ENCODE results near the gene CCDC174.

CCDC174 gene

DNA sequence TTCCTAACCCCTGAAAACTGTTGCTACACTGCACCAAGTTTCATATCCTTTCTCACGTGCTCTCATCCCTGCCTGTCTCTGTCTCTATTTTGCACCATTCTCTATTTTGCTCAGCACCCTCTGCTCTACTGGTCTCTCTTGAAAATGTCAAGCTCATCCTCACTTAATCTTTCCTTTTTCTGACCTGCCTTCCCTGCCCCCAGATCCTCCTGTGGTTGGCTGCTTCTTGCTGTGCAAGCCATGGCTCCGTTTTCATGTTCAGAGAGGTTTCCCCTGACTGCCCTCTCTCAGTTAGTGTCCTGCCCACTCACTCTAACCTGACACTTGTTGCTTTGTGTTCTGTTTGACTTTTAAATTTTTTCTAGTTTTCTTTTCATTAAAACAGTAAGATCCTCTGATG, 6.0 kb downstream of the CCDC174 start:
- Histone ChIP-seq H3K27me3 (ENCODE audit: insufficient read depth, low read length) (no peaks in the 10 kb centered on the region), H3K79me2 (ENCODE audit: control insufficient read depth, insufficient read depth, low read length, unreplicated experiment) (peaks cover 18% of the 10 kb centered on the region), H3K4me3 (ENCODE audit: low read depth, low read length) (no peak overlapping the region), H3K36me3 (ENCODE audit: insufficient read depth, low read length) (peaks cover 22% of the 10 kb centered on the region), H3K4me1 (ENCODE audit: control insufficient read depth, insufficient read depth, low read length, unreplicated experiment) (peaks cover 16% of the 10 kb centered on the region), H3K27ac (ENCODE audit: low read depth, low read length) (no peak overlapping the region), H2AFZ (ENCODE audit: low read length, unreplicated experiment) (no peak overlapping the region)

DNA sequence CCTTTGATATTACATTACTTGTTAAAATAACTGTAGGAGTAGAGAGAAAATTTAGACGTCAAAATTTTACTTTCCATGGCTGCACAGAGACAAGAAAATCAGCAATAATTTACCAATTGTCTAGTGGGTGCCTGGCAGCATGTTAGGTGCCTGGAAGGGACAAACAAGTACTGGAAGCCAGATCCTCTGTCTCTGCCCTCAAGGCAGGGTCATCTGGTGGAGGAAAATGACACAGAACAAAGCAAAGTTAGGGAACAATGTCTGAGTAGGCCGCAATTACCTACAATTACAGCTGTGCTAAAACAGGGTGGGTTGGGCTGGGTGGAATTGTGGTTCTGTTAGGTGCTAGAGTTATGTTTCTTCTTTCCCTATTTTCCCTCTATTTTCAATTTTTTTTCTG, 7.4 kb downstream of the CCDC174 start:
- Histone ChIP-seq H3K4me1 (ENCODE audit: control insufficient read depth, insufficient read depth, low read length, unreplicated experiment) (peaks cover 2% of the 10 kb centered on the region), H3K27ac (ENCODE audit: low read depth, low read length) (no peak overlapping the region), H3K36me3 (ENCODE audit: insufficient read depth, low read length) (peaks cover 27% of the 10 kb centered on the region), H2AFZ (ENCODE audit: low read length, unreplicated experiment) (no peak overlapping the region), H3K27me3 (ENCODE audit: insufficient read depth, low read length) (no peaks in the 10 kb centered on the region), H3K4me3 (ENCODE audit: low read depth, low read length) (no peak overlapping the region), H3K79me2 (ENCODE audit: control insufficient read depth, insufficient read depth, low read length, unreplicated experiment) (peaks cover 5% of the 10 kb centered on the region)

DNA sequence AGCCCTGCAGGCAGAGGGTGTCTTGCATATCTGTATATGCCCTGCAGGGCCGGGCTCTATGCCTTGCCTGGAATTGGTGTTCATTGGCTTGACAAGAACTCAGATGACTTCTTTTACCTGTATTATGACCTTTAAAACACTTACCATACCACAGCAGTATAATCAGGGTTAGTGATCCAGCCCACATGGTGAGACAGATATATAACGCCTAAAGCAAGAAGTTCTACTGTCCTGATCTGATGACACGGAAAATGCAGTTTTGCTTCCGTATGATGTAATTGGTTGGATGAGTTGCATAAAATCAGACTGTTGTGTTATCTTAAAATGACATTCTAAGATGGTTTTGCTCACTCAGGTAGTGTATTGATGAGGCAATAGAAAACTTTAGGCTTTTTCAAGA, 9.4 kb downstream of the CCDC174 start:
- Histone ChIP-seq H3K4me3 (ENCODE audit: low read depth, low read length) (no peak overlapping the region), H3K27me3 (ENCODE audit: insufficient read depth, low read length) (no peaks in the 10 kb centered on the region), H3K27ac (ENCODE audit: low read depth, low read length) (no peak overlapping the region), H2AFZ (ENCODE audit: low read length, unreplicated experiment) (no peak overlapping the region), H3K79me2 (ENCODE audit: control insufficient read depth, insufficient read depth, low read length, unreplicated experiment) (no peaks in the 10 kb centered on the region), H3K4me1 (ENCODE audit: control insufficient read depth, insufficient read depth, low read length, unreplicated experiment) (no peaks in the 10 kb centered on the region), H3K36me3 (ENCODE audit: insufficient read depth, low read length) (peaks cover 33% of the 10 kb centered on the region)

DNA sequence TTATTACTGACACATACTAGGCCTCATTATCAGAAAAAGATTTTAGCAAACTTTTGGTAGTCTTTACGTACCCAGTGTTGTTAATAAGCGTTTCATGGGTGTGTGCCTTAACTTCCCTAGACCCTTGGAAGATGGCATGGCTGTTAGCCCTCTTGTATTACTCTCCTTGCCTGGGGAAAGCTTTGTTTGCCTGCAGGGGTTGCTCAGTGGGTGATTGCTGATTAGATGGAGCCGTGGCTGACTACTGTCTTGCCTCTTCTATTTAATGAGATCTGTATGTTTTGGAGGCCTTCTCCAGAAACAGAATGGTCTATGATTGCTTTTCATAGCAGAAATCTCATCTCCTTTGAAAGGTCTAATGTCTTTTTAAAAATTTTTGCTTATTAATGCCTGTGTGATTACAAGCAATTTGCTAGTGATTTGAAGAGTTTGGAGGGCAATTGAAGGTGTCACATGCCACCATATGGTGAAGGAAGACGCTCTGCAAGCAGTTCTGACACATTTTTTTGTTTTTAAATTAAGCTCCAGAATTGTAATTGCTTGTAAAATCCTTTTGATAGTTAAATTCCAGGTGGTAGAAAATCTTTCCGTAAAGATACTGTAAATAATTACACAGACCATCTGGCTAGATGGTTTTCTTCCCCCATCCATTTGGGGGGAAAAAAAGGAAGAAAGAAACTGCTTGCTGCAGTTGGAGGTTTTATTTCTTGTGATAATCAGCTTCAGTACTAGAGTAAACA, 12.0 kb downstream of the CCDC174 start:
- H3K27ac ChIP-seq (ENCODE audit: low read depth, low read length) = no peak overlapping the region
- no peak overlapping the region for H2AFZ ChIP-seq (ENCODE audit: low read length, unreplicated experiment)
- H3K4me3 ChIP-seq (ENCODE audit: low read depth, low read length) = no peak overlapping the region
- no peaks in the 10 kb centered on the region for H3K79me2 ChIP-seq (ENCODE audit: control insufficient read depth, insufficient read depth, low read length, unreplicated experiment)
- H3K36me3 ChIP-seq (ENCODE audit: insufficient read depth, low read length) = peaks cover 30% of the 10 kb centered on the region
- H3K4me1 ChIP-seq (ENCODE audit: control insufficient read depth, insufficient read depth, low read length, unreplicated experiment) = no peaks in the 10 kb centered on the region
- no peaks in the 10 kb centered on the region for H3K27me3 ChIP-seq (ENCODE audit: insufficient read depth, low read length)

DNA sequence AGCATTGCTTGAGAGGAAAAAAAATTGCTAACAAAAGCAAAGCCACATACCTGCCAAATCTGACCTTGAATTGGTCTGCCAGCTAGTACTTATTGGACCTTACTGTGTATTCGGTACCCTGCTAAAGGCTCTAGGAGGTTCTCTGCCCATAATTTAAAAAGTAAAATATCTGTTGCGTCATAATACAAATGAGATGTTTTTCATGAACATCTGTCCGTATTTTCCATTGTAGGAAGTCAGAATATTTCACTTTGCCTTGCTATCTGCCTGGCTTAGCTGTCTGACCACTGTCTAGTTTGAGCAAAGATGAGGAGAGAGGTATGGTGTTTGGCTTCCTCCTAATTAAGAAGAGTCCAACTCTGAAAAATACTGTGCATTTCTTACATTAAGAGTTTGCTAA, 12.6 kb downstream of the CCDC174 start:
- no peak overlapping the region for H3K27ac ChIP-seq (ENCODE audit: low read depth, low read length)
- no peaks in the 10 kb centered on the region for H3K79me2 ChIP-seq (ENCODE audit: control insufficient read depth, insufficient read depth, low read length, unreplicated experiment)
- no peaks in the 10 kb centered on the region for H3K4me1 ChIP-seq (ENCODE audit: control insufficient read depth, insufficient read depth, low read length, unreplicated experiment)
- H3K36me3 ChIP-seq (ENCODE audit: insufficient read depth, low read length) = peaks cover 30% of the 10 kb centered on the region
- H3K4me3 ChIP-seq (ENCODE audit: low read depth, low read length) = no peak overlapping the region
- H3K27me3 ChIP-seq (ENCODE audit: insufficient read depth, low read length) = no peaks in the 10 kb centered on the region
- H2AFZ ChIP-seq (ENCODE audit: low read length, unreplicated experiment) = no peak overlapping the region

DNA sequence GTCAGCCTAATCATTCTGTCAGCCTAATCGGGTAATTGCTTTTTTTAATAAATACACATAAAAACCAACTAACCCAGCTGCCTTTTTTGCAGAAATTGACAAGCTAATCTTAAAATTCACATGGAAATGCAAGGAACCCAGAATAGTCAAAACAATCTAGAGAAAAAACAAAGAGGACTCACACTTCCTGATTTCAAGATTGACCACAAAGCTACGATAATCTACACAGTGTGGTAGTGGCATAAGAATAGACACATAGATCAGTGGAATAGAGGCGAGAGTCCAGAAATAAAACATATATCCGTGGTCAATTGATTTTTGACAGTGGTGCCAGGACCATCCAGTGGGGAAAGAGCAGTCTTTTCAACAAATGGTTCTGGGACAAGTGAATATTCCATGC, 21.0 kb downstream of the CCDC174 start:
- Histone ChIP-seq H3K4me3 (ENCODE audit: low read depth, low read length) (no peak overlapping the region), H2AFZ (ENCODE audit: low read length, unreplicated experiment) (no peak overlapping the region), H3K36me3 (ENCODE audit: insufficient read depth, low read length) (peaks cover 23% of the 10 kb centered on the region), H3K79me2 (ENCODE audit: control insufficient read depth, insufficient read depth, low read length, unreplicated experiment) (no peaks in the 10 kb centered on the region), H3K27me3 (ENCODE audit: insufficient read depth, low read length) (no peaks in the 10 kb centered on the region), H3K4me1 (ENCODE audit: control insufficient read depth, insufficient read depth, low read length, unreplicated experiment) (no peaks in the 10 kb centered on the region), H3K27ac (ENCODE audit: low read depth, low read length) (no peak overlapping the region)

DNA sequence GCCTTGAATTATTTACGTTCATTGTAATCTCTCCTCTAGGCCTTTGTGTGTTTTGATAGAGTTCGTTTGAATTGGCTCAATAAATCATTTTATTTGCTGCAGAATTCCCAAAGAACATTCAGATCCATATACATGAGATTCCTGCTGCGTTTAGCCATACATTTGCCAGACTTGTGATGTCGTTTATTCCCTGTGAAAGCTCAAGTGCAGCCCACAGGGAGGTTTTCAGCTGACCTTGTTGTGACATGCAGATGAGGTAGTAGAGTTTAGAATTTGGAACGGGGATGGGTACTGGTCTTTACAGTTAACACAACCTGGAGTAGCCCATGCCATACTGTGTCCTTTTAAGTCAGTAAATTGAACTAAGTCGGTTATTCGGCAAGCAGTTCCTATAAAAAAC, 23.3 kb downstream of the CCDC174 start, which contains the start of gene C3orf20:
Gene C3orf20 (plus strand): TSS at position 301 of the 400 bp plus-strand sequence. CDS start 7,573 bp downstream, outside the sequence.
- Histone ChIP-seq H2AFZ (ENCODE audit: low read length, unreplicated experiment) (no peak within 1 kb of the TSS), H3K27ac (ENCODE audit: low read depth, low read length) (no peak within 1 kb of the TSS), H3K36me3 (ENCODE audit: insufficient read depth, low read length) (peaks cover 16% of the 10 kb centered on the region), H3K4me1 (ENCODE audit: control insufficient read depth, insufficient read depth, low read length, unreplicated experiment) (no peaks in the 10 kb centered on the region), H3K4me3 (ENCODE audit: low read depth, low read length) (no peak within 1 kb of the TSS), H3K79me2 (ENCODE audit: control insufficient read depth, insufficient read depth, low read length, unreplicated experiment) (no peaks in the 10 kb centered on the region), H3K27me3 (ENCODE audit: insufficient read depth, low read length) (no peaks in the 10 kb centered on the region)

DNA sequence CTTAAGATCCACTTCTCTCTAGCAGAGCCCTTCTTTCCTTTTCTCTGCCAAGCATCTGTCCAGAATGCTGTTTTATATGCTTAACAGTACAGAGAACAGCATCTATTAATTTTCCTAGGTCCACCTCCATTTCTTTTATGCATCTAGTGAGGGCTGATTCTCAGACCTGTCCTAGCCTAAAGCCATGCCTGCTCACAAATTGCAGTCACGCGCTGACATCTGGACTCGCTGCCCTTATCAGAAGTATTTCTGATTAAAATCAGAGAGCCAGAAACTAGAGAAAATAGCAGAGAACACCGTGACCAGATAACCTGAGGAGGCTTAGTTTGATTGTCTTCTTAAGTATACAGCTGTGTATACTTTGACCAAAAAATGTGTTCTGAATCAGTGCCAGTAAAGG, 25.3 kb downstream of the CCDC174 start:
- no peaks in the 10 kb centered on the region for H3K4me1 ChIP-seq (ENCODE audit: control insufficient read depth, insufficient read depth, low read length, unreplicated experiment)
- no peaks in the 10 kb centered on the region for H3K79me2 ChIP-seq (ENCODE audit: control insufficient read depth, insufficient read depth, low read length, unreplicated experiment)

DNA sequence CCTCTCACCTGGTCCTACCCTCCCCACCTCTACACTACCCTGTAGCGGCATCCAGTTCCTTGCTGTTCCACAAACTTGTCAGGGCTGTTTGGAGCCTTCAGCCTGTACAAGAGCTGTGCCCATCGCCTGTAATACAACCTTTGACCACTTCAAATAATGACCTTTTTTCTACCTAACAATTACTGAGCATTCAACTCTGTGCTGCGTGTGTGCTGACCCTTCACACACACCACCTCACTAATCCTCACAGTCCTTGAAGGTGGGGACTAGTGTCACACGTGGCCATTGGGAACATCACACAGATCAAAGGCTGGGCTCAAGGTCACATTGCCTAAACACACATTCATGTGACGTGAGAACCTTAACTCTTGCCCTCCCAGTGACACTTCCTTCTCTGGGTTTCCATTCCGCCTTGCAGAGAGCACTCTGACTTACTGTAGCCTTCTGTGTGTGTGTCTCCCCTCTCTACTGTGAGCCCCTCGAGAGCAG, 26.5 kb downstream of the CCDC174 start:
- H2AFZ ChIP-seq (ENCODE audit: low read length, unreplicated experiment) = no peak overlapping the region
- H3K4me1 ChIP-seq (ENCODE audit: control insufficient read depth, insufficient read depth, low read length, unreplicated experiment) = no peaks in the 10 kb centered on the region
- H3K4me3 ChIP-seq (ENCODE audit: low read depth, low read length) = no peak overlapping the region
- H3K27ac ChIP-seq (ENCODE audit: low read depth, low read length) = no peak overlapping the region
- no peaks in the 10 kb centered on the region for H3K27me3 ChIP-seq (ENCODE audit: insufficient read depth, low read length)
- H3K36me3 ChIP-seq (ENCODE audit: insufficient read depth, low read length) = peaks cover 5% of the 10 kb centered on the region; the same call in 1 of the 2 replicates
- H3K79me2 ChIP-seq (ENCODE audit: control insufficient read depth, insufficient read depth, low read length, unreplicated experiment) = no peaks in the 10 kb centered on the region

More for the DNA sequence above, 25.3 kb downstream of the CCDC174 start:
- no peak overlapping the region for H3K4me3 ChIP-seq (ENCODE audit: low read depth, low read length)
- H3K36me3 ChIP-seq (ENCODE audit: insufficient read depth, low read length) = peaks cover 9% of the 10 kb centered on the region; the same call in 1 of the 2 replicates
- H2AFZ ChIP-seq (ENCODE audit: low read length, unreplicated experiment) = no peak overlapping the region
- H3K27ac ChIP-seq (ENCODE audit: low read depth, low read length) = no peak overlapping the region
- no peaks in the 10 kb centered on the region for H3K27me3 ChIP-seq (ENCODE audit: insufficient read depth, low read length)

DNA sequence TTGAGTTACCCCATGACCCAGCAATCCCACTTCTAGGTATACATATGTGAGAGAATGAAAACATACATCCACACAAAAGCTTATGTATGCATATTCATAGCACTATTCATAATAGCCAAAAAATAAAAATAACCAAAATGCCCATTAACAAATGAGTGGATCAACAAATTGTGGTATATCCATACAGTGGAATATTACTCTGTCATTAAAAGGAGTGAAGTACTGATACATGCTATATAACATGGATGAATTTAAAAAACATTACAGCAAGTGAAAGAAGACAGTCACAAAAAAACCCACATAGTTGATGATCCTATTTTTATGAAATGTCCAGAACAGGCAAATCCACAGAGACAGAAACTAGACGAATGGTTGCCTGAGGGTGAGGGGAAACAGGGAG, 28.6 kb downstream of the CCDC174 start:
- 0 out of 2 replicates have a peak, but pooled peaks cover 2% of the 10 kb centered on the region for H3K36me3 ChIP-seq (ENCODE audit: insufficient read depth, low read length)
- H3K4me1 ChIP-seq (ENCODE audit: control insufficient read depth, insufficient read depth, low read length, unreplicated experiment) = no peaks in the 10 kb centered on the region
- H3K4me3 ChIP-seq (ENCODE audit: low read depth, low read length) = no peak overlapping the region
- H3K27ac ChIP-seq (ENCODE audit: low read depth, low read length) = no peak overlapping the region
- H3K27me3 ChIP-seq (ENCODE audit: insufficient read depth, low read length) = no peaks in the 10 kb centered on the region
- no peak overlapping the region for H2AFZ ChIP-seq (ENCODE audit: low read length, unreplicated experiment)
- H3K79me2 ChIP-seq (ENCODE audit: control insufficient read depth, insufficient read depth, low read length, unreplicated experiment) = no peaks in the 10 kb centered on the region

DNA sequence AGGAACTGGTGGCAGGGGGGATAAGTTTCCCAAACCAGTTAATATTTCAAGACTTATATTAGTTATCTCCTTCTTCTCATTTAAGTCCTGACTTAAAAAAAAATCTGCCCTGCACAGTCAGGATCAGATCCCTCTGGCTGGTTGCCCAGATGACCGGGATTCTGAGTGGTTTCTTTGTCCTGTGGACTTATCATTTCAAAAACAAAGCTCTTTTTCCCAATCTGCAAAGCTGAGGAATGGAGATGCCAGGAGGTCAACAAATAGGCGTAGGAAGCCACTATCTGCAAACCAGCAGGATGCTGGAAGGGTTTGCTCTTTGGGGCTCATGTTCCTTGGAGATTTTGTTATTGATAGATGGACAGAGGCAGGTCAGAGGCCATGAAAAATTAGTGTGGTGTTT, 29.2 kb downstream of the CCDC174 start:
- Histone ChIP-seq H3K27ac (ENCODE audit: low read depth, low read length) (no peak overlapping the region), H3K79me2 (ENCODE audit: control insufficient read depth, insufficient read depth, low read length, unreplicated experiment) (no peaks in the 10 kb centered on the region), H3K36me3 (ENCODE audit: insufficient read depth, low read length) (0 out of 2 replicates have a peak, but pooled peaks cover 2% of the 10 kb centered on the region), H3K4me3 (ENCODE audit: low read depth, low read length) (no peak overlapping the region), H3K4me1 (ENCODE audit: control insufficient read depth, insufficient read depth, low read length, unreplicated experiment) (no peaks in the 10 kb centered on the region), H3K27me3 (ENCODE audit: insufficient read depth, low read length) (no peaks in the 10 kb centered on the region), H2AFZ (ENCODE audit: low read length, unreplicated experiment) (no peak overlapping the region)
